Mucosa of descending colon (tissue), 3 donors: ENCODE results near the gene WDFY3. TPM values are rescaled to one million over a fixed set of nuclear protein-coding genes. Genes with fewer than 3 reads are reported as not detected.

ENCODE experiments used
- ATAC-seq: fragments of 200-7000 bp; cut with Tn5 transposase; one replicate; pipeline ENCODE4 v1.9.1; 2020; ENCODE audit warnings: mild to moderate bottlenecking, moderate library complexity
- DNase-seq, 3 donors: peaks; one replicate each; pipeline ENCODE4 v3.0.0-alpha.2; 2020
- H3K36me3 ChIP-seq: fragments of 200-600 bp; one replicate; pipeline ENCODE4 v1.8.0; 2021; ENCODE audit warnings: low read depth, mild to moderate bottlenecking
- H3K4me1 ChIP-seq: fragments of 200-600 bp; one replicate; pipeline ENCODE4 v1.8.0; 2021; ENCODE audit warnings: low read depth, mild to moderate bottlenecking
- H3K4me3 ChIP-seq: fragments of 200-600 bp; one replicate; pipeline ENCODE4 v1.8.0; 2021; ENCODE audit warnings: mild to moderate bottlenecking
- H3K9me3 ChIP-seq: fragments of 200-600 bp; one replicate; pipeline ENCODE4 v1.8.0; 2021; ENCODE audit warnings: mild to moderate bottlenecking
- intact Hi-C, 2 donors: fragments of 100-400 bp; cut with DNase I in 1 of 2; cut with micrococcal nuclease in 1 of 2; formaldehyde crosslinking; loops; one replicate each; pipeline versions ENCODE4 v1.11.0 to v1.11.1; 2022; cut with DNase I, micrococcal nuclease
- total RNA-seq, 3 donors: library from RNA; stranded (reverse); fragmentation: NEBNext Ultra II Directional in 2 of 3; extraction: Animal tissue kit (Norgen Biotek cat#: 25700) in 2 of 3; gene quantifications; one replicate each; pipeline versions ENCODE4 v1.2.1 to v1.2.4, GENCODE V29; 2021 to 2023
- TF ChIP-seq, protein P1 (sequence below): fragments of 200-600 bp; IDR thresholded peaks from one replicate; pipeline ENCODE4 v1.8.0; 2022; ENCODE audit warnings: antibody characterized with exemption, mild to moderate bottlenecking
- donor health status: DM: no; HTN: no; CAD: no; lungs with moderate emphysema.
- donor health status: DM: no; HTN: no; CAD: no.
- donor health status: DM: no; HTN: yes; CAD: no.

The WDFY3 gene
- total RNA-seq, 3 donors from 2014 or later = 49.5 to 76.9 (median 55.5) TPM

DNA sequence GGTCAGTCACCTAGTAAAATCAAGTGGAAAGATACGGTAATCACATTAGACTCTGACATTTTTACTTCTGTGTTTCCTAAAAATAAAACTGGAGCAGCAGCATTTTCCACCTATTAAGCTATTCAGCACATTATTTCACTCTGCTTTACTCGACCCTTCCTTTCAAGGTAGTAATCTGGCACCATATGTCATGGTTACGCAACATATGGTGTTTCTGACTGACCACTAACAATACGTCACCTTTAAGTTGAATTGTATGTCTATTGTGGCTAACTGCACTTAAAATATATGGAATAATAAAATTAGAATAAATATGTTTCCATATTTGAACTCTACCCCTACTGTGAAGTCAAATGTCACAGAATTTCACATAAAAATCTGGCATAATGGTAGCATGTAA is 214.8 kb downstream of the WDFY3 start:
- TF ChIP-seq, protein P1, sequence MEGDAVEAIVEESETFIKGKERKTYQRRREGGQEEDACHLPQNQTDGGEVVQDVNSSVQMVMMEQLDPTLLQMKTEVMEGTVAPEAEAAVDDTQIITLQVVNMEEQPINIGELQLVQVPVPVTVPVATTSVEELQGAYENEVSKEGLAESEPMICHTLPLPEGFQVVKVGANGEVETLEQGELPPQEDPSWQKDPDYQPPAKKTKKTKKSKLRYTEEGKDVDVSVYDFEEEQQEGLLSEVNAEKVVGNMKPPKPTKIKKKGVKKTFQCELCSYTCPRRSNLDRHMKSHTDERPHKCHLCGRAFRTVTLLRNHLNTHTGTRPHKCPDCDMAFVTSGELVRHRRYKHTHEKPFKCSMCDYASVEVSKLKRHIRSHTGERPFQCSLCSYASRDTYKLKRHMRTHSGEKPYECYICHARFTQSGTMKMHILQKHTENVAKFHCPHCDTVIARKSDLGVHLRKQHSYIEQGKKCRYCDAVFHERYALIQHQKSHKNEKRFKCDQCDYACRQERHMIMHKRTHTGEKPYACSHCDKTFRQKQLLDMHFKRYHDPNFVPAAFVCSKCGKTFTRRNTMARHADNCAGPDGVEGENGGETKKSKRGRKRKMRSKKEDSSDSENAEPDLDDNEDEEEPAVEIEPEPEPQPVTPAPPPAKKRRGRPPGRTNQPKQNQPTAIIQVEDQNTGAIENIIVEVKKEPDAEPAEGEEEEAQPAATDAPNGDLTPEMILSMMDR = no peak
- Histone ChIP-seq H3K4me3 (no peak overlapping the region), H3K9me3 (no peaks in the 10 kb centered on the region), H3K4me1 (no peaks in the 10 kb centered on the region), H3K36me3 (no peaks in the 10 kb centered on the region)
- DNase-seq (no peak), ATAC-seq (no peak)
- intact Hi-C loops = loop anchor here (5.0 kb wide), 1 partner anchor 221 kb away; no protein-coding TSS in a partner anchor

DNA sequence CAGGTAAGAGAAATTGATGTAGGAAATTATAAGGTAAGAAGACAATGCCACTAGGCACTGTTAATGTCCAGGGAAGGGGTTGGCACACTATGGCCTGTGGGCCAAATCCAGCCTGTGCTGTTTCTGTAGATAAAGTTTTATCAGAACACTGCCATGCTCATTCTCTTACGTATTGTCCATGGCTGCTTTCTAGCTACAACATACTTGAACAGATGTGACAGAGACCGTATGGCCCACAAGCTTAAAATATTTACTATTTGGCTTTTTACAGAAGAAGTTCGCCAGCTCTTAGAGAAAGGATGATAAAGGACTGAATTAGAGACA is 215.6 kb downstream of the WDFY3 start:
- Histone ChIP-seq H3K4me3 (no peak overlapping the region), H3K4me1 (no peaks in the 10 kb centered on the region), H3K36me3 (no peaks in the 10 kb centered on the region), H3K9me3 (no peaks in the 10 kb centered on the region)
- intact Hi-C loops = loop anchor here (5.0 kb wide), 1 partner anchor 221 kb away; no protein-coding TSS in a partner anchor
- TF ChIP-seq, protein P1 = no peak
- DNase-seq (no peak), ATAC-seq (no peak)

DNA sequence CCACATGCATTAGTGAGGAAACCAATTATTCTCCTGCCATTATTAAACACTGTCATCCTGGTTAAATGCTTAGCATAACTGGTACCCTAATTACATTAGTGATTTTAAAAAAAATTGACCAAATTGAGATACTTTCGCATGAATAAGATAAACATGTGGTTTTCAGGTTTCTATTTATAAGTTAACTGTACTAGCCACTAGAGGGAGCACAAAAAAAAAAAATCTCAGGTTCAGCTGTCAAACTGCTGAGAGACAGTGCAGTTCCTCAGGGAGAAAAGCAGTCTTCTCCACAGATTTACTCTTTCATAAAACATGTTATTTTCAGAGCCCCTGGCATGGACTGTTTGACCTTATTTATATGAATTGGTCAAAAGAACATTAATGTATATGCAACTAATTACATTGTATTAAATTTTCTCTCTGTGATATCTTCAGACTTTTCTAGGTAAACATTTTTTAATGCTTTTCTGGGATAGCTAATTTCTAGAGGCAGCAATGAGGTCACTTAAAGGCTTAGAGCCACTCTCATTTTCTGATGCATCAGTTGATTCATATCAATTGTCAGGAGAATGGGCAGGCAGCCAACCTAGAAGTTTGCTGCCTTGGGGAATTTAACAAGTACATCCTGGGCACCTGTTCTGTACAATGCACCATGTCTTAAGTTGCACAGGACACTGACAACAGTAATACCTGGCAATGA is 216.1 kb downstream of the WDFY3 start:
- no peak for DNase-seq
- Histone ChIP-seq H3K4me1 (no peaks in the 10 kb centered on the region), H3K4me3 (no peak overlapping the region), H3K9me3 (no peaks in the 10 kb centered on the region), H3K36me3 (no peaks in the 10 kb centered on the region)
- intact Hi-C loops = loop anchor here (5.0 kb wide), 1 partner anchor 222 kb away; no protein-coding TSS in a partner anchor
- TF ChIP-seq, protein P1 = peak; percentile 14
- peak; percentile 70 for ATAC-seq

DNA sequence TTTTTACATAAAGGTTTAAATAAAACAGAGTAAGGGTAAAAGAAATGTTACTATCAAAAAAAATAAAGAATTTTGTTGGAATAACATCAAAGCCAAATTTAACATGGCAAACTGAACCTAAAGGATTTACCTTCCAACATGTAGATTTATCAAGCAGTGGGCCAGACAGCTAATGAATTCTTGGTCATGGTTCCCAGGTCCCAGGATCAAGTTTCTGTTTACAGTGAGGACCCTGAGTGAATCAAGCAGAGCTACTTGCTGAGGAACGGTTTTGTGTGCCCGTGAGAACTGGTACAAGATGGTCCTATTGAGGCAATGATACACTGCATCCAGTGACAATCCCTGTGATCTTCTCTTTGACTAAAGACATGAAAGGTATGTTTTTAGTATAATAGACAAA is 226.4 kb downstream of the WDFY3 start:
- no peaks in the 10 kb centered on the region for H3K36me3 ChIP-seq
- no peak for ATAC-seq
- no peaks in the 10 kb centered on the region for H3K4me1 ChIP-seq
- no peak for DNase-seq
- intact Hi-C loops = no loop called here
- H3K4me3 ChIP-seq = no peak overlapping the region
- TF ChIP-seq, protein P1 = no peak
- no peaks in the 10 kb centered on the region for H3K9me3 ChIP-seq

DNA sequence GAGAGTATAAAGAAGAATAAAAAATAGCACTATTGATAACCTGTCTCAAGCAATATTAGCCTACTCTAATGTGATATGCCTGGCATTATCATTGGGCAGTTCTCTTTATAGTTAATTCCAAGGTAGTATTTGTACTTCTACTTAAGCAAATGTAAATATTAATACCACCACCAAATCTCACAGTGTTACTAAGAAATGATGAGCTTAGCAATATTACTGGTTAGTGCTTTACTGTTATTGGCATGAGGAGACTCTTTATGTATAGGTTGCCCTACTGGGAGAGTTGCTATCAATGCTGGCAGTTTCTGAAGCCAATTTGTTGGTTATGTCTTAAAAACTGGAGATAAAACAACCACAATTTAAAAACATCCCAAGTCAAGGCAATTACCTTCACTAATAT is 227.9 kb downstream of the WDFY3 start:
- no peaks in the 10 kb centered on the region for H3K36me3 ChIP-seq
- intact Hi-C loops = no loop called here
- ATAC-seq (no peak), DNase-seq (no peak)
- TF ChIP-seq, protein P1 = no peak
- H3K4me3 ChIP-seq = no peak overlapping the region
- no peaks in the 10 kb centered on the region for H3K4me1 ChIP-seq
- H3K9me3 ChIP-seq = no peaks in the 10 kb centered on the region
